GM11168 (cell line): Measurements from ENCODE around the gene KRTAP2-3.
"Not testable (repeated sequence)": the region's sequence is repeated elsewhere in the genome, so short reads cannot be mapped to it uniquely, and the experiment has no call there.

Experiments used
- in situ Hi-C: fragments of 300-500 bp; cut with MboI; formaldehyde crosslinking; loops from one replicate; pipeline ENCODE4 v1.12.0; 2022; ENCODE audit warnings: low sequenced_read_pairs; ENCODE audit not compliant: unreplicated experiment

Gene KRTAP2-3

GRCh38 chr17:41069031-41069430, 9.1 kb upstream of the KRTAP2-3 start:
- in situ Hi-C loops: no loop called here

- in situ Hi-C loops: no loop called here
Measured at GRCh38 chr17:41067281-41067680, 7.4 kb upstream of the KRTAP2-3 start.

- in situ Hi-C loops: no loop called here
Measured at GRCh38 chr17:41065829-41066624, 6.1 kb upstream of the KRTAP2-3 start, which contains the start of gene KRTAP2-4. TSS of gene KRTAP2-4 (minus strand) at chr17:41065879. CDS start at chr17:41065845, 34 bp downstream.

DNA sequence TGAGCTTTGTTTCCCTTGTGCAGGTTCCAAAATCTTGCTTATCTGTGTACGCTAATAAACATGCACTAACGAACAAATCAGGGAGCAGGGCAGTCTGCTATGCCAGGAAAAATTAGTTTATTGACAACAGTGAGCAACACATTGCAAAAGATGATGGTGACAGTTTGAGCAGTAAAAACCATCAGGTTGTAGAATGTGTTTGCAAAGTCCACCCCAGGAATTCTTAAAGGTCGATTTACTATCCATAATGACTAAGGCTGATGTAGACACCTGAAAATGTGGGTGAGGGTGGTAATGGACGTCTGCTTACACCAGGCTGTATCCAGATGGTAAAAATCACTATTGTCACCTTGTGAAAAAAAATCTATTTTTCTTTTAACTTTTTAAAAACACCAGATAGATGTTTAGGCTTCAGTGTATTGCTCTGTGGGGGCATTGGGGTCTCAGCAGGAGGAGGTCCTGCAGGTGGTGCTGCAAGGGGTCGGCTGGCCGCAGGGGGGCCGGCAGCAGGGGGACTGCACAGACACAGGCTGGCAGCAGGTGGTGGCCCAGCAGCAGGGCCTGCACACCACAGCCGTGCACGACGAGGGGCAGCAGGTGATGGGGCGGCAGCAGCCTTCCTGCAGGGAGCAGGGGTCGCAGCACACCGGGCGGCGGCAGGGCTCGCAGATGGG, 5.2 kb upstream of the KRTAP2-3 start:
- in situ Hi-C loops: not testable (repeated sequence)

GRCh38 chr17:41064301-41064700, 4.4 kb upstream of the KRTAP2-3 start:
- in situ Hi-C loops: no loop called here

DNA sequence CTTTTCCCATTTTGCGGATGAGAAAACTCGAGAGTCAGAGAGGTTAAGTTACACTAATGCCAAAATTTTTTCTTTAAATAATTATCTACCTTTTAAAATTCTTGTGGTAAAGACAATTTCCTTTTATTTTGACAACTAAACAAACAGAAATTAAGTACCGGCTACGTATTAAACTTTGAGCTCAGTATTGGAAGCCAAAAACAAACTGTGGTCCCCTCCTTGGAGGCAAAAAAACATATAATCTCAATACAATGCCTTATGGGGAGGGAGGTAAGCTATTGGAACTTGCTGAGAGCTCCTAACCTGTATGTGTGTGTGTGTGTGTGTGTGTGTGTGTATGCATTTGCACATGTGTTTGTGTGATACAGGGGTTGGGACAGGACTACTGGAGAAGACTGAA, 3.5 kb upstream of the KRTAP2-3 start:
- in situ Hi-C loops: no loop called here

DNA sequence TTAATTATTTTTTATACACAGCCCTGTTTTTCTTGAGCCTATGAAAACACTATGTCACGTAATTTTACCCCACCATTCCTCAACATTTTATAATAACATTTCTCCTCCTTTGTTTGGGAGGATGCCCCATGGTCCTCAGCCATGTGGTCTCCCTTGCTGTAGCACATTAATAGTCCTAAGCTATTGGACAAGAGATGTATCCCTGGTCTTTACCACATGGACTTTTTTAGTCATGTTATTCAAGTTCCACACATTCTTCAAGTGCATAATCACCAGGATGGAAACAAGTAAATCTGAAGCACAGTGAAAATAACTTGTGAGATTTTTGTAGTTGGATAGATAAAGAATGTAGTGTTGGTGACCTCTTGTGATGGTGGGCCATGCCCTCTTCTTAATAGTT, 2.0 kb upstream of the KRTAP2-3 start:
- in situ Hi-C loops: no loop called here

DNA sequence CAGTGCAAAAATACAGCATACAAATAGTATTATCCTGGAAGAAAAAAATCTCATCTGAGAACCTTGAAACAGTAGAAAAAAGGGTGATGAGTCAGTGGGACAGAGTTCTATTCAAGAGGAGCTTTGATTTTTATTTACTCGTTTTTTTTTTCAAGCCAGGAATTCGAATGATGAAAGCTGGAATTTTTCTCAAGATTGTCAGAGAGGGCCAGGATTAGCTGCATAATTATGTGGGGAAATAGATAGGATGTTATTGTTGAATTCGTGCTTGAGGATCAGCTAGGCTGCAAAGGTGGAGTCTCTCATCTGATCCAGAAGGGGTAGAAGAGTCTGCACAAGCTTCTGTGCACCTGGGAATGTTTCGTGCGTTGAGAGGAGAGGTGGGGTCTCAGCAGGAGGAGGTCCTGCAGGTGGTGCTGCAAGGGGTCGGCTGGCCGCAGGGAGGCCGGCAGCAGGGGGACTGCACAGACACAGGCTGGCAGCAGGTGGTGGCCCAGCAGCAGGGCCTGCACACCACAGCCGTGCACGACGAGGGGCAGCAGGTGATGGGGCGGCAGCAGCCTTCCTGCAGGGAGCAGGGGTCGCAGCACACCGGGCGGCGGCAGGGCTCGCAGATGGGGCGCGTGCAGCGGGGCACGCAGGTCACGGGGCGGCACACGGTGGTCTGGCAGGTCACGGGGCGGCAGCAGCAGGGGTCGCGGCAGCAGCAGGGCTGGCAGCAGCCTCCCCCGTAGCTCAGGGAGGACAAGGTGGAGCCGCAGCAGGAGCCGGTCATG, 450 bp downstream of the KRTAP2-3 start:
- in situ Hi-C loops: not testable (repeated sequence)

DNA sequence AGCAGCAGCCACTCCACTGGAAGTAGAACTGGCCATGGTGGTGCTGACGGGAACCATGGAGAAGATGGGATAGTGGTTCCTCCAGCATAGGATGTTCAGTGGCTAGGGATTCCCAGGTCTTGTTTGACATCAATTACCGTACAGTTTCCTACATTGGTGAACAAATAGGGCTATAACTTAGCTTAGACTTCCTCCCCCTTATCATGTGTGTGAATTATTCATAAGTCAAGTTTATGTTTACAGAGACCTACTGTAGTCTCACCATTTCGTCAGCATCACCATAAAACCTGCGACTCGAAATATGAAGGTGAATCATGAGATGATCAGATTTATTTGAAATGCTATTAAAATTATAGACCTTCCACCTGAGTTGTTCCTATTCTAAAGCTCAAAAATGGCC, 1.2 kb downstream of the KRTAP2-3 start:
- in situ Hi-C loops: no loop called here

DNA sequence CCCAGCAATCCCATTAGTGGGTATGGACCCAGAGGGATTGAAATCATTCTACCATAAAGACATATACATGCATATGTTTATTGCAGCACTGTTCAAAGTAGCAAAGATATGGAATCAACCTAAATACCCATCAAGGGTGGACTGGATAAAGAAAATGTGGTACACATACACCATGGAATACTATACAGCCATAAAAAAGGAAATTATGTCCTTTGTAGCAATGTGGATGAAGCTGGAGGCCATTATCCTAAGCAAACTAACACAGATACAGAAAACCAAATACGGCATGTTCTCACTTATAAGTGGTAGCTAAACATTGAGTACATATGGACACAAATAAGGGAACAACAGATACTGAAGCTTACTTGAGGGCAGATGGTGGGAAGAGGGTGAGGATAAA, 2.4 kb downstream of the KRTAP2-3 start:
- in situ Hi-C loops: no loop called here

DNA sequence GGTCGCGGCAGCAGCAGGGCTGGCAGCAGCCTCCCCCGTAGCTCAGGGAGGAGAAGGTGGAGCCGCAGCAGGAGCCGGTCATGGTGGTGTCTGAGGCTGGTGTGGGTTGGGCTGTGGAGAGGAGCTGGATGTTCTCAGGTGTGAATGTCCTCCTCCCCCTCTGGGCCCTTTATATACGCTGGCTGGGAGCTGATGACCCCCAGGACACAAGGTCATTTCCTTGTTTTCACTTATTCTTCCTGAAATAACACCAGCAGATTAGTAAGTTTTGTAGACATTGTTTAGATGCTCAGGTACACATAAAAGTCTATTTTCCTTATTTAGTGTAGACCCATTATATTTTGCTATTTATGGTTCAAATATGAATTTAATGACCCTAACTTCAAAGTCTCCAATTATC, 4.8 kb downstream of the KRTAP2-3 start, which contains the start of gene KRTAP2-2:
Gene KRTAP2-2, minus strand, starts transcription at position 101 of the 400 bp plus-strand sequence. Its CDS starts 19 bp downstream, at position 82.
- in situ Hi-C loops: not testable (repeated sequence)

- in situ Hi-C loops: not testable (repeated sequence)
Measured at GRCh38 chr17:41054556-41054955, 5.4 kb downstream of the KRTAP2-3 start.

DNA sequence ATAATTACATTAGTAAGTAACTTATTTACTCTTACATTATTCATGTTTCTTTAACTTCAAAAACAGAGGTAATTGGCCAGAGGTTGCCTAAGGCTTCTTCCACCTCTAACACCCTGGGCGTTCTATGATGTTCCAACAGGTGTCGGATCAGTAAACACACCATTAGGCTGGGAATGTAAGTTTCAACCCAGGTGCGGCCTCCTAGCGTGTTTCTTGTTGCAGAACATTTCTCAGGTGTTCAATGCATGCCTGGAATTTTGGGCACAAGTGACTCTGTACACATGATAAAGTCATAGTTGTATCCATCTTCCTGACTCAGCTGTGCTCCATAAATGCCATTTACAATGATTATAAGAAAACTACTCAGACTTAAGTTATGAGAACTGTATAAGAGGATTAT, 5.9 kb downstream of the KRTAP2-3 start:
- in situ Hi-C loops: no loop called here

DNA sequence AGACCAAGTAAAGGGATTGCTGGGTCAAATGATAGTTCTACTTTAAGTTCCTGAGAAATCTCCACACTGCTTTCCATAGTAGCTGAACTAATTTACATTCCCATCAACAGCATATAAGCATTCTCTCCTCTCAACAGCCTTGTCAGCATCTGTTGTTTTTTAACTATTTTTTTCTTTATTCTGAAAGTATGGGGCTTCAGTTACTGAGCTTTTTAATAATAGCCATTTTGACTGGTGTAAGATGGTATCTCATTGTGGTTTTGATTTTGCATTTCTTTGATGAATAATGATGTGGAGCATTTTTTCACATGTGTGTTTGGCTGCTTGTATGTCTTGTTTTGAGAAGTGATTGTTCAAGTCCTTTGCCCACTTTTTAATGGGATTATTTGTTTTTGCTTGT, 7.3 kb downstream of the KRTAP2-3 start:
- in situ Hi-C loops: no loop called here

GRCh38 chr17:41049110-41049509, 10.8 kb downstream of the KRTAP2-3 start:
- in situ Hi-C loops: no loop called here

GRCh38 chr17:41048441-41048840, 11.5 kb downstream of the KRTAP2-3 start:
- in situ Hi-C loops: no loop called here

- in situ Hi-C loops: not testable (repeated sequence)
Measured at GRCh38 chr17:41046735-41047465, 13.0 kb downstream of the KRTAP2-3 start, which contains the start of gene KRTAP2-1. TSS of gene KRTAP2-1 (minus strand) at chr17:41047316. CDS start at chr17:41047267, 49 bp downstream.

GRCh38 chr17:41042953-41043352, 17.0 kb downstream of the KRTAP2-3 start:
- in situ Hi-C loops: no loop called here

DNA sequence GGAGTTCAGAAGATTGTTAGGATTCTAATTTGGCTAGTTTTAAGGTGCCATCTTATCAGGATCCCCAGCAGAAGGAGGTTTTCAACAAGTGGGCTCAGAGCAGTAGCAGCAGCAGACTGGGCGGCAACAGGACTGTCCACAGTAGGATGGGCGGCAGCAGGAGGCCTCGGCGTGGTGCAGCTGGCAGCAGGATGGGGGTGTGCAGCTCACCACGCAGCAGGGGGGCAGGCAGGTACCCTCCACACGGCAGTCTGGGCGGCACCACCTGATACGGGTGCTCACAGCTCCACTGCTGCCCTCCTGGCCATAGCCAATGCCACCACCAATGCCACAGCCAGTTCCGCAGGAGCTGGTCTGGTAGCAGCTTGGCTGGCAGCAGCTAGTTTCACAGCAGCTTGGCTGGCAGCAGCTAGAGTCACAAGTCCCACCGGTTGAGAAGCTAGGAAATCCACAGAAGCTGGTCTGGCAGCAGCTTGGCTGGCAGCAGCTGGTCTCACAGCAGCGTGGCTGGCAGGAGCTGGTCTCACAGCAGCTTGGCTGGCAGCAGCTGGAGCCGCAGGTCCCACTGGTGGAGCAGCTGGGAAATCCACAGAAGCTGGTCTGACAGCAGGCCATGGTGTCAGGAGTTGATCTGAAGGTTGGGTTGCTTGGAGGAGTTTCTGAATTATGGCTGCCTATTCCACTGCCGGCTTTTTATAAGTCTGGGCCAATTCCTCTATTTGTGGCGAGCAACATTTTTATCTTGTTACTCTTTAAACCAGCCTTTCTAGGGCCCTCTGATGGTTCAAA, 18.9 kb downstream of the KRTAP2-3 start, which contains the start of gene KRTAP1-1:
Gene KRTAP1-1, minus strand, starts transcription at position 668 of the 789 bp plus-strand sequence. Its CDS starts 53 bp downstream, at position 615.
- in situ Hi-C loops: not testable (repeated sequence)
